Stimulated activated CD4-positive, alpha-beta T cell treated with anti-CD3 and anti-CD28 coated beads, Interleukin-2, amount 100 ng/mL, for 48 hours (primary cell): ENCODE results near the gene BANP.
"Not testable (repeated sequence)": the region's sequence is repeated elsewhere in the genome, so short reads cannot be mapped to it uniquely, and the experiment has no call there.

ENCODE experiments used
- DNase-seq, 2 donors: peaks; one replicate each; pipeline ENCODE4 v3.0.0-alpha.2; 2020

Gene BANP

GRCh38 chr16:88034770-88035169, 83.5 kb downstream of the BANP start:
- no peak for DNase-seq

- no peak for DNase-seq
These were observed 84.1 kb downstream of the BANP start for GRCh38 chr16:88035292-88035691.

- not testable (repeated sequence) for DNase-seq
These were observed 84.8 kb downstream of the BANP start for GRCh38 chr16:88035884-88036639.

- DNase-seq: not testable (repeated sequence)
These were observed 85.4 kb downstream of the BANP start for GRCh38 chr16:88036640-88036996.

- DNase-seq: not testable (repeated sequence)
These were observed 86.1 kb downstream of the BANP start for GRCh38 chr16:88037359-88037758.

- DNase-seq: not testable (repeated sequence)
These were observed 86.8 kb downstream of the BANP start for GRCh38 chr16:88037876-88038525.

GRCh38 chr16:88038526-88038908, 87.3 kb downstream of the BANP start:
- DNase-seq: not testable (repeated sequence)

GRCh38 chr16:88039591-88039990, 88.4 kb downstream of the BANP start:
- no peak for DNase-seq

- DNase-seq: not testable (repeated sequence)
These were observed 89.1 kb downstream of the BANP start for GRCh38 chr16:88040196-88040876.

- not testable (repeated sequence) for DNase-seq
These were observed 89.6 kb downstream of the BANP start for GRCh38 chr16:88040877-88041244.

GRCh38 chr16:88041506-88041905, 90.3 kb downstream of the BANP start:
- DNase-seq: not testable (repeated sequence)

GRCh38 chr16:88041986-88042562, 90.8 kb downstream of the BANP start:
- DNase-seq: not testable (repeated sequence)

GRCh38 chr16:88043208-88043910, 92.1 kb downstream of the BANP start:
- not testable (repeated sequence) for DNase-seq

GRCh38 chr16:88044121-88044581, 92.9 kb downstream of the BANP start:
- not testable (repeated sequence) for DNase-seq

- not testable (repeated sequence) for DNase-seq
These were observed 94.1 kb downstream of the BANP start for GRCh38 chr16:88045361-88045760.

GRCh38 chr16:88045820-88046303, 94.6 kb downstream of the BANP start:
- DNase-seq: no peak

- no peak for DNase-seq
These were observed 96.2 kb downstream of the BANP start for GRCh38 chr16:88047462-88047861.

- DNase-seq: no peak
These were observed 97.8 kb downstream of the BANP start for GRCh38 chr16:88048985-88049384.

- no peak for DNase-seq
These were observed 98.6 kb downstream of the BANP start for GRCh38 chr16:88049561-88050545.

GRCh38 chr16:88050952-88051660, 99.9 kb downstream of the BANP start:
- DNase-seq: no peak

GRCh38 chr16:88052661-88053060, 101.4 kb downstream of the BANP start:
- no peak for DNase-seq
